NCI-H748 treated with DMSO at 0.1 percent for 48 hours (cell line): ENCODE data around the gene VPS52.

Experiments
- DNase-seq: peaks from one replicate; lab custom pipeline; 2025; lab: John Stamatoyannopoulos, UW

VPS52 gene, protein sequence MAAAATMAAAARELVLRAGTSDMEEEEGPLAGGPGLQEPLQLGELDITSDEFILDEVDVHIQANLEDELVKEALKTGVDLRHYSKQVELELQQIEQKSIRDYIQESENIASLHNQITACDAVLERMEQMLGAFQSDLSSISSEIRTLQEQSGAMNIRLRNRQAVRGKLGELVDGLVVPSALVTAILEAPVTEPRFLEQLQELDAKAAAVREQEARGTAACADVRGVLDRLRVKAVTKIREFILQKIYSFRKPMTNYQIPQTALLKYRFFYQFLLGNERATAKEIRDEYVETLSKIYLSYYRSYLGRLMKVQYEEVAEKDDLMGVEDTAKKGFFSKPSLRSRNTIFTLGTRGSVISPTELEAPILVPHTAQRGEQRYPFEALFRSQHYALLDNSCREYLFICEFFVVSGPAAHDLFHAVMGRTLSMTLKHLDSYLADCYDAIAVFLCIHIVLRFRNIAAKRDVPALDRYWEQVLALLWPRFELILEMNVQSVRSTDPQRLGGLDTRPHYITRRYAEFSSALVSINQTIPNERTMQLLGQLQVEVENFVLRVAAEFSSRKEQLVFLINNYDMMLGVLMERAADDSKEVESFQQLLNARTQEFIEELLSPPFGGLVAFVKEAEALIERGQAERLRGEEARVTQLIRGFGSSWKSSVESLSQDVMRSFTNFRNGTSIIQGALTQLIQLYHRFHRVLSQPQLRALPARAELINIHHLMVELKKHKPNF

DNA sequence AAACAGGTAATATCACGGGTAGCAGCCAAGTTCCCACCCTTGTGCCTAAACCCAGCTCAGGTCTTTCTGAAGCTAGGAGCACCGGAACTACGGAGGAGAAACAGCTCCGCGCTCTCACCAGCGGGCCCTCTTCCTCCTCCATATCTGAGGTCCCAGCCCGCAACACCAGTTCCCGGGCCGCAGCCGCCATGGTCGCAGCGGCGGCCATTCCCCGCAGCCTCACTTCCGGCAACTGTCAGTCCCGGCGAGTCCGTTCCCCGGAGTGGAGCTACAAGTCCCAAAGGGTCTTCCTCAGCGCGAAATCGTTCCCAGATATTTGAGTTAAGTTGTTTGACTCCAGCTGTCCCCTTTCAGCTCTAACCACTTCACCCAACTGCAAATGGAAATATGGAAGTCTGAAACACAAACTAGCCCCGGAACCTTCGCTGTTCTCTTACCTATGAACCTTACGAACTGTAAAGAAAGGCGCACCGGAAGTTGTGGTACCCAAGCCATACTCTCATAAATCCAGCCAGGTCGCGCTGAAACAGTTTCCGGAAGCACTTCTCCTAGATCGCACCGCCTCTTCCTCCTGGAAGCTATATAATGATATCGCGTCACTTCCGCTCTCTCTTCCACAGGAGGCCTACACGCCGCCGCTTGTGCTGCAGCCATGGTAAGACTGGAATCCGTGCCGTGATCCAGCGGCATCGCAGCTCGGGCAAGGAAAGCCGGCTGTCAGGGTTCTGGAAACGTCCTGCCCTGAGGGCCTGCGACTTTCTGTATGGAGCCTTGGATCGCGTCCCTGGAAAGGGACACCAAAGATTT, at the start of gene VPS52, which contains the start of gene RPS18:
VPS52 (minus strand) TSS at position 409 of the 807 bp plus-strand sequence; CDS start at position 208, 201 bp downstream.
RPS18 (plus strand) TSS at position 608 of the 807 bp plus-strand sequence; CDS start at position 653, 45 bp downstream.
- peak; percentile 99 for DNase-seq

DNA sequence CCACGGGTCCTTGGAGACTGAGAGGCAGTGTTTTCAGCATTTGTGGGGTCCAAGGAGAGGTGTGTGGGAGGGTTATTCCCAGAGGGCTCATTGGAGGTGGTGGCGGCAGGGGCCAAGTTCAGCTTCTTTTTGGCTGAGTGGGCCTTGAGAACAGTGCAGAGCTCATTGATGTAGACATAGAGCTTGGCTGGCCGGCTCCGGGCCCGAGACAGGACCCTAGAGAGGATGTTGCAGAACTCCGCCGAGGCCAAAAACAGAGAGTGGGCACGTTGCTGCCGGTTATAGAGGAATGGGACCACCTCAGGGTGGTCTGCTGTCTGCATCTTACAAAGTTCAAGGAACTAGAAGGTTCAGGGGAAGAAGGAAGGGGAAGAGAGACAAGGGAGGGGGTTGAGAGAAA, 49.6 kb upstream of the VPS52 start:
- no peak for DNase-seq

DNA sequence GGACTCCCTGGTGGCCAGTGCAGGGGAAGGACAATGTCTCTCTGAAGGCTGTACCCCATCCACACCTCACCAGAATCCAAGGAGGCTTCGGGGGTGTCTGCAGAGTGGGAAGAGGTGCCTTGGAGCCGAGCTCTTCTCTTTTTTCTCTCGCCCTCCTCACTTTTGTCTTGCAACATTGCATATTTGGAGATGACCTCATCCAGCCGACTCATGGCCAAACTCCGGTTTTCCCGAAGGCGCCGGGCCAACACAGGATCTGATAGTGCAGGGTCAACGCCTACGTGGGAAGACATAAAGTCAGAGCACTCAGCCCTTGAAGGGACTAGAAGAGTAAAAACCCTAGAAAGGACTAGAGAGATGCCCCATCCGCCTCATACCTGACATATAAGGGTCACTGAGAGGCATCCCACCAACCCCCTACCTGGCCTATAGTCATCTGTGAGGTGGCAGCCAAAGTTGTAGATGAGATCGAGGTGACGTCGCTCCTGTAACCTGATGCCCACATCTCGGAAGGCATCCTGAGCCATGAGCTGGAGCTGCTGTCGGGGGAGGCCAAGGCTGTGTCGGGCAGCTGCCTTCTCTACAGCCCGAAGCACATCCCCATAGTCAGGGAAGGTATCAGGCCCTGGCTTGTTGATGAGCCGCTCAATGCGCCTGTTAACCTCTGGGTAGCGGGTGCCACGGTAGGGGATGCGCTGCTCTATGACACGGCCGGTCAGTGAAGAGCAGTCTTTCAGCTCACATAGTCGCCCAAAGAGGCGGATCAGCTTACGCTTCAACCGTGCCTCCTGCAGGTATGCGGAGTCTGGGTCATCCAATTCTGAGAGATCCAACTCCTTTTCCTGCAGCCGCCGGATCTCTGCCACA, 48.9 kb upstream of the VPS52 start:
- DNase-seq = no peak

DNA sequence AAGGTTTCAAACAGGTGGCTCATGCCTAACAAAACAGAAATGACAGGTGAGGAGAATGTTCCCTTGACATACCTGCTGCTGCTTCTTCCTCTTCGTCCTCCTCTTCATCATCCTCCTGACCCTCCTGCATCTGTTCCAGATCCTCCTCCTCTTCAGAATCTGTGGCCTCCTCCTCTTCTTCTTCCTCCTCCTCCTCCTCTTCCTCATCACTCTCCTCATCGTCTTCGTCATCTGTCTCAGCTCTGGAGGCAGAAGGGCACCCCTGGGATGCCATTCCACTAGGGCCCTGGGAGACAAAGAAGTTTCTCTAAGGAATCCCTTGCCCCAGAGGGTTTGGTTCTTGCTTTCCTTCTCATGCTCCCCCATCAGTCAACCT, 48.3 kb upstream of the VPS52 start:
- no peak for DNase-seq

DNA sequence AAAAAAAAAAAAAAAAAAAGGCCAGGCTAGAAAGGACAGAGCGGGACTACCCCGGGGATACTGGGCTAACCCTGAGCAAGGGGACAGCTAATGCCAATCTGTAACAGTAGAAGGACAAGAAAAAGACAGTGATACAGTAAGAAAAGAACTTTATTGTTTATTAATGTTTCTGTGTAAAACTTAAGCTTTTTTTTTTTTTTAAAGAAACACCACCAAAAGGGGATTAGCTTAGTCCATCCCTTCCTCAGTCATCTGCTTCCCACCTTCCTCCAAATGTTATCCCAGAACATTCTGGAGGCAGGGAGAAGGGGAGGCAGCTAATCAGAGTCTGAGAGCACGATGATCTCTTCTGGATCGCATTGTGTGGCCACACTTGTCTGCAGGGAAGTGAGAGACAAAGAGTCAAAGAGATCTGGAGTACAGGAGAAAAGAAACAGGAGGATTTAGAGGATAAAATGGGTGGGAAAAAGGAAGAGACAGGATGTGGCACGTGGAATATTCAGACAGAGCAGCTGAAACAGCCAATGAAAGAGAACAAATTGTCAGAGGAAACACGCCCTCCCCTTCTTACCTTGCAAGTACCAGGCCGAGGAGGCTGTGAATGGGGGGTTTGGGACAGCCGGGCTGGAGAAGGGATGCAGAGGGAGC, 46.9 kb upstream of the VPS52 start:
- no peak for DNase-seq

DNA sequence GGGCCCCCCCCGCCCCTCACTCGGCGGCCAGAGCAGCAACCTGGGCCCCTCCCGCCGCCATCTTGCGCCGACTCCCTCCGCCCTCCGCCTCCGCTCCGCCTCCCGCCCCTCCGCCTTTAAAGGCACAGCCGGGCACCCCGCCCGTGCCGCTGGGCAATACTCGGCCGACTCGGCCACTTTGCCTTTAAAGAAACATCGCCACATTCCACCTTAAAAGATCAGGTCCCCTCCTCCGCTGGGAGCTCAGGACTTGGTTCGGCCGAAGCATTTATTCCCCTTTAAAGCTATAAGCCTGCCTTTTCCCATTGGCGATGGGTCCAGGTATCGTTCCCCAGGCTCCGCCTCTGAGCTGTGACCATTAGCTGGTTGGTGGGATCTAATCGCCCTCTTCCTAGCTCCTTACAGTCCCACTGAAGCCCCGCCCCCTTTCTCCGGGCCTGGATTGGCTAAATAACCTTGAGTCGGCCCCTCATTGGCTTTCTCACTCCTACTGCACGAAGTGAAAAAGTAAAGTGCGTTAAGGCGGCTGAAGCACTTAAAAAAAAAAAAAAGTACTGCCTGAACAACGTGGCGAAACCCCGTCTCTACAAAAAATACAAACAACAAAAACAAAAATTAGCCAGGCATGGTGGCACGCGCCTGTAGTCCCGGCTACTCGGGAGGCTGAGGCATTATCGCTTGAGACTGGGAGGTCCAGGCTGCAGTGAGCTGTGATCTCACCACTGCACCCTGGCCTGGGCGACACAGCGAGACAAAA, 46.2 kb upstream of the VPS52 start, which contains the start of gene ZBTB22:
ZBTB22 (minus strand) TSS at position 76 of the 757 bp plus-strand sequence. CDS start 828 bp downstream, outside the sequence.
- peak; percentile 96 for DNase-seq

DNA sequence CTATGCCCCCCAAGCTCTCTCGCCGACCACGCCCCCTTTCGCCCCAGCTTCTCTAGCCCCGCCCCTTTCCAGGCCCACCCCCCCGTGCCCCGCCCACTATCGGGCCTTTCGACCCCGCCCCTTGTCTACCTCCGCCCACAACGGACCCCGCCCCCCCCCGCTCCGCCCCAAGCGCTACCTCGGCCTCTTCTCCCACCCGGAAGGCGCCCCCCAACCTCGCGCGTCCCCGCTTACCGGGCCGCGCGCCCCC, 45.7 kb upstream of the VPS52 start:
- no peak for DNase-seq

DNA sequence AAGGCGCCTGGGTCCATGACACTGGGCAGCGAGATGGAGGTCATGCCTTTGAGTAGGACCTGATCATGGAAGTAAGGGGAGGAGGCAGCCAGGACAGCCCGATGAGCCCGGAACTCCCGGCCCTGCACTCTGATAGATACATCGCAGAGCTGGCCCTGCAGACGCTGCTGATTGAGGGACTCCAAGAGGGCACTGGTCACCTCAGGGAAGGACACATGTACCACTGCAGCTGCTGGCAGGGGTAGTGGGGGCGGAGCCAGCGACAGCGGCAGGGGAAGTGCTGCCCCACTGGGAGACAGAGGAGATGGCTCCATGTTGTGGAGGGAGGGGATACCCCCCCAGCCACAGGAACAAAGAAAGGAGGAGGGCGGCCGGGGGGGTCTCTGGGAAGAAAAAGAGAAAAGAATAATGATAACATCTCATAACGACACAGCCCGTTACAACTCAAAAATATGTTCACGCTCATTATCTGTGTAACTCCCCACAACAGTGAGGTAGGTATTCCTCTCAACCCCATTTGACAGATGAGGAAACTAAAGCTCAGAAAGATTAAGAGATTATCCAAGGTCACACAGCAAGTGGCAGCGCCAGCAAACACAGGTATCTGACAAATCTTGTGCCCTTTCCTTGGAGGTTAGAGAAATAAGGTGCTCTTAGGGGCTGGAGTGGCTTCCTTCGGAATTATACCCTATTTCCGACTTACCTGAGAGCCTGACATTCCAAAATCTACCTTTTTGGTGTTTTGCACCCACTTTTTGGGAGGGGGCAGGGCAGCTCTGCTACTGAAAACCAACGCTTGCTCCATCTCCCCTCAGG, 45.1 kb upstream of the VPS52 start:
- no peak for DNase-seq

DNA sequence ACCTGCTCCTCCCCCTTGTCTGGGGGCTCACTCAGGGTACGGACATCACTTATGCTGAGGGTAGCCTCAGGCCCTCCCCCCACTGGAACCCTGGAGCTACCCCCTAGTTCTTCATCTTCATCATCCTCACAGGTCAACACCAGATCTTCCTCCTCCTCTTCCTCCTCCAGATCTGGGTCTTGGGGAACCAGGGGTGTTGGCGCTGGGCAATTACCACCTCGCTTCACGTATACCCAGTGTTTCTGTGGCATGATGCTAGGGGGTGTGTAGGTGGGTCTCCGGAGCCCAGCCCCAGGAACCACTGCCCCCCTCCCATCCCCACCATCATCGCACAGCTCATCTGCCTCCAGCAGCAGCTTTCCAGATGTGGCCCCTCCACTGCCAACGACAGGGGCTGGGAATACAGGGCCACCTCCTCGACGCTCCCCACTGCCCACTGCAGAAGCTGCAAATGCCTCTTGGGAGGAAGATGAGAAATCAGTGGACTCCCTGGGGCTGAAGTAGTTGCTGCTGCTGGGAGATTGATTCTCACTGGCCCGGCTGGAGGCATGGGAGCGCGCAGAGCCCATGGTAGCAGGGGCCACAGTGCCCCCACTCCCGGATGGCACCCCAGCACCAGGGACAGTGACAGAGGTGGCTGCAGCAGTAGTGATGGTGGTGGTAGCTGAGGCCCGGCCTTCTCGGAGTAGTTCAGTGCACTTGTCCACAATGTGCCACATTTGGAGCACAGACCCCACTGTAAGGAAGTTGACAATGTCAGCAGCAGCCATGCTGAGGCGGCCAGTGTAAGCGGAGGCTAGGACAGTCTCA, 44.3 kb upstream of the VPS52 start:
- no peak for DNase-seq

DNA sequence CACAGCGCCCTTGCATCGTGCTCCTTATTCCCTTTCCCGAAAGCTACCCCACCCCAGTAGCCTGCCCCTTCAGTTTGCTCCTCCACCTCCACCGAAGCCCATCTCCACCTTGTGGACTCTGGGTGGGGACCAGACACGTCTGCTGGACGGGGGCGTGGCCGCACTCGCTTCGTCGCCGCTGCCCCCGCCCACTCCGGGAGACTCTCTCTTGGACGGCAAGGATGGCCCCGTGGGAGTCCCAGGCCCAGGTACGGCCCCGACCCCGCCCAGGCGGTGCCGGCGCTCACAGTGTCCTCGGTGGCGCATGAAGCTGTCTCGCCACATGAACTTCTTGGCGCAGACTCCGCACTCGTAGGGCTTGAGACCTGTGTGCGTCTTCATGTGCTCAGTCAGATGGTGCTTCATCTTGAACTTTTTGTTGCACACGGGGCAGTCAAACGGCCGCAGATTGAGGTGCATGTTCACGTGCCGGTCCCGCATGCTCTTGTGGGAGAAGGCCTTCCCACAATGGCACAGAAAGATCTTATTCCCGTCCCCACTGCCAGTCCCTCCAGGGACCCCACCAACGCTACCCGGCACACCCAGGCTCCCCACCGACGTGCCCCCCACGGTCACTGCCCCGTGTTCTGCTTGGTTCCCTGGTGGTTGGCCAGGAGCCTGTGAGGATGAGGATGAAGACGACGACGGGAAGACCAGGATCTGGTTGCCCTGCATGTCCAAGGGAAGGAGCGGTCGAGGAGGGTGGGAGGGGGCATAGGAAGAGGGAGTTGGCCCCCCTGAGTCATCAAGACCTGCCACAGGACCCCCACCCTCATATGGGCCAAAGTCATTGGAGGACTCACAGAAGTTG, 43.5 kb upstream of the VPS52 start:
- peak; percentile 67 for DNase-seq

DNA sequence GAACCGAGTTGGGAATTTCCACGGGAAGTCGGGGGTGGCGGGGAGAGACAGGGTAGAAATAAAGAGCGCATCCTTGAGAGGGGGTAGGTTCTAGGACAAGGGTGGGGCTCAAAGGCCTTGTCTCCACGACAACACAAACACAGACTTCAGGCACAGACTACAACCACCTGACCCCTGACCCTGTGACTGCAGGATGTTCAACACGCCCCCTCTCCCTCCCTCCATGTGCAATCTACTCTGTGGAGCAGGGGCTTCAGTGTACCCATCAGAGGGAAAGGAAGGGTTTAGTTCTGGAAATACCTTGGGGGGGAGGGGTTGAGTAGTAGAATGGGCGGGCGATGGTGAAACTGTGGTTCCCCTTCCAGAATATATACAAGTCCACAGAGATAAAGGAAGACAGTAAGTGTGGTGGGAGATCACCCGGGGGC, 42.9 kb upstream of the VPS52 start:
- peak; percentile 89 for DNase-seq

DNA sequence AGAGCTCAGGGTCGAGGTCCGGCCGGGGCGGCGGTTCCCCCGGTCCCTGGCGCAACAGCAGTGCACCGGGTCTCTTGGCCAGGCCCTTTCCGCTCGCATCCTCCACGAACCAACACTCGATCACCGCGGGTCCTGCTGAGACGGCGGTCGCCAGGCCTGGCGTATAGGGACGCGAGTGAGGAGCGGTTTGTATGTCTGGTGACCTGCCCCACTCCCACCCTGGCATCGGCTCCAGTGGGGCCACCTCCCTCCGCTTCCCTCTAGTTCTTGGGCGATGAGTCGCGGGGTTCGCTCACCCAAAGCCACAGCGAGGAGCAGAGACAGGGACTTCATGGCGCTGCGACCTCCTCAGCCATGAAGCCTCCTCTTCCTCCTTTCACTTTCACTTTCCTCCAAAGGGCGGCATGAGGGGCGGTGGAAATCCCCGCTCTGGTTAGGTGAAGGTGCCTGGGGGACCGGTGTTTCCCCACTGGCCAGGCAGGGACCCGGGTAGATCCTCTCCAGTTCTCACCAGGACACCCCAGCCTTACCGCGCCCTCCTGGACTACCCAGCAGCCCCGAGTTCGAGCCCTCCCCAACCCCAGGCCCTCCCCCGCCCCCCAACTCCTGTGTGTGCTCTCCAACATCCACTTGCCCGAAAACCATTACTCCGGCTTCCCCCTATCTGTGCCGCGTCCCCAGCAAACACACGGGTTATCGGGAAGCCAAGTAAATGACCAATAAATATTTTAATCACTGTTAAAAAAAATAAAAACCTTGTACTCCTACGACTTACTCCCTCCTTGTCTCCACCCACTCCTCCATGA, 42.2 kb upstream of the VPS52 start, which contains the start of gene TAPBP:
TAPBP (minus strand) TSS at position 370 of the 806 bp plus-strand sequence; CDS start at position 333, 37 bp downstream.
- peak; percentile 68 for DNase-seq

DNA sequence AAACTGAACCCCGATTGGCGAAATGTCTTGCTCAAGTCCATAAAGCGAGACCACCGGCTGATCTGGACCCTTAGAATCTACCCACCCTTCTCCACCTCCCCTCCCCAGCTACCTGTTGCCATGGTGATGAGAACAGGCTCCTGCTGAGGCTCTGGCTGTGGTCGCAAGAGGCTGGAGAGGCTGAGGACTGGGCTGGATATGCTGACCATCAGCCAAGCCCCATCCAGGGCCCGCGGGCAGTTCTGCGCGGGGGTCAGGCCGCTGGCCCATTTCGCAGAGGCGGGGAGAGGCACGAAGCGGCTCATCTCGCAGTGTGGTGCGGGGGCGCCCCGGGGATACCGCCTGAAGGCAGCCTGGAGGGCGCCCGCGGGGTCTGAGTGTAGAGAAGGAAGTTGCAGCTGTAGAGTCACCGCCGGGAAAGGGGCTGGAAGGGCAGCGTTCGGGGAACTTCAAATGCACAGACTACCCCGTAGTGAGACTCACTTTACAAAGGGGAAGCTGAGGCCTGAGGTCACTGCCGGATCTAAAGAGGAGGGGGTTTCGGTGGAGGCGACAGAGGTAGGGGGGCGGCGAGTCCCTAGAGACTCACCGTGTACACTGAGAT, 41.5 kb upstream of the VPS52 start:
- DNase-seq = peak; percentile 54

DNA sequence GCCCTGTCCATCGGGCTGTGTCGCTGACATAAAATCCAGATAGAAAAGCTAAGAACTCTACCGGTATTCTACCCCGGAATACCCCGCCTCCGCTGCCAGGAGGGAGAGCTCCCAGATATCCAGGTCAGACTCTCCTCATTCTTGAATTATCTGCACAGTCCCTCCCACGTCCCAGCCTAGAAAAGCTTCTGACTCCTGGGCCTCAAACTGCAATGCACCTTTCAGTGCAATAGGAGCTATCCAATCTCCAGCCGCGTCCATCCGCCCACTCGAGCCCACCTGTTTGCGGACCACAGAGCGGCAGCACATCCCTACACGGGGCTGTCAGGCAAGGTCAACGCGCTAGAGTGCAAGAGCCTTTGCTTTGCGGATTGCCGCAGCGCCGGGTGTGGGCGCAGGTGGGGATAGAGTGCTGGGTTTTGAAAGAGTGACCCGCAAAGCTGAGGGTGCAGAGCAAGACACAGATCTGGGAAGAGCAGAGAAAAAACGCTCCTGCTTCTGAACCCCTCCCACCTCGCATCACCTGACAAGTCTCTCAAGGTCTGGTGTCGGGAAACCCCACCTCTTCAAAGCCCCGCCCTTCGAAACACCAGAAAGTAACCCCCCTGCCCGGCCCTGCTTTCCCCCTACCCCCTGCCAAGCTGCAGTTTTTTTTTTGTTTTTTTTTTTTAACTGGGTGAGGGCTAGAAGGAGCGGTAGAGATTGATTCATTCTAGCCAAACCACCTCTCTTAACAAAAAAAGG, 40.9 kb upstream of the VPS52 start:
- peak; percentile 89 for DNase-seq

DNA sequence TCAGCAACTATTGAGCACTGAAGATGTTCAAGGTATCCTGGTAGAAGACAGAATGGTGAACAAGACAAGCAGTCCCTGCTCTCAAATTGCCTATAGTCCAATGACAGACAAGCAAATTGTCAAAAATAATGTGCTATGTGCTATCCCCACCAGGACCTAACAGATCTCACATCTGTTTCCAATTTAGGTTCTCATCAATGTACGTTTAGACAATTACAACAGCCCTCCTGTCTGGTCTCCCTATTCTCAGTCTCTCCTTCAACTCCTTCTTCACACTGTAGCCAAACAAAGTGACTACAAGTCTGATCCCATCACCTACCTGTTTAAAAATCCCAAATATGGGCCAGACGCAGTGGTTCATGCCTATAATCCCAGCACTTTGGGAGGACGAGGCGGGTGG, 34.7 kb upstream of the VPS52 start:
- DNase-seq = no peak
